Stimulated activated CD4-positive, alpha-beta T cell treated with anti-CD3 and anti-CD28 coated beads, Interleukin-4, amount 100 ng/mL, for 48 hours (primary cell): ENCODE measurements around the gene ARHGAP31.
"Not testable (repeated sequence)": the region's sequence is repeated elsewhere in the genome, so short reads cannot be mapped to it uniquely, and the experiment has no call there.

Experiments
- DNase-seq, 2 donors: peaks; one replicate each; pipeline ENCODE4 v3.0.0-alpha.2; 2020; ENCODE audit warnings: low read depth in 2 of 2

The ARHGAP31 gene

DNA sequence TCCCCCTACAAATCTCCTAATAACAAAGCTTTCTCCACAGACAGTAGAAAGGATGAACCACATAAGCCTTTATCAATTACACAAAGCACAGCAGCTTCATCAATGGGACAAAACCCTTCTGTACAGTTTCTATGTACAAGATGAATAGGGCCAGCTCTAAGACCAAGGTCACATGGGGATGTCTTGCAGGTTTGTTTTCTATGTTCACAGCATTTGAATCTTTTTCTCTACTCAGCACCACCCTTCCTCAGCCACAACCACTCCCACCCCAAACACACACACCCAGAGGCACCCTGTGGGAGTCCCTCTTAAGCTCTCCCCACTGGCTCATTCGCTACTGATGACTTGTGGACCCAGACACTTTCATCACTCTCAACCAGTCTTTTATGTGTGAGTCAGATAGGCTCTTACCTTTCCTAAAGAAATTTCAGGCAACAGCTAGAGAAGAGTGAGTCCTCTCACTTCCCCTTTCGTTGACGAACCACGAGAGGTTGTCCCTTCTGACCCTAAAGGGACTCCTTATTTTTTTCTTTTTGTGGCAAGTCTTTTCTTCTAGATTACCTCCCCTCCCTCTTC, 57.9 kb downstream of the ARHGAP31 start:
- DNase-seq = peak in 1 of 2 donors; percentile 18

DNA sequence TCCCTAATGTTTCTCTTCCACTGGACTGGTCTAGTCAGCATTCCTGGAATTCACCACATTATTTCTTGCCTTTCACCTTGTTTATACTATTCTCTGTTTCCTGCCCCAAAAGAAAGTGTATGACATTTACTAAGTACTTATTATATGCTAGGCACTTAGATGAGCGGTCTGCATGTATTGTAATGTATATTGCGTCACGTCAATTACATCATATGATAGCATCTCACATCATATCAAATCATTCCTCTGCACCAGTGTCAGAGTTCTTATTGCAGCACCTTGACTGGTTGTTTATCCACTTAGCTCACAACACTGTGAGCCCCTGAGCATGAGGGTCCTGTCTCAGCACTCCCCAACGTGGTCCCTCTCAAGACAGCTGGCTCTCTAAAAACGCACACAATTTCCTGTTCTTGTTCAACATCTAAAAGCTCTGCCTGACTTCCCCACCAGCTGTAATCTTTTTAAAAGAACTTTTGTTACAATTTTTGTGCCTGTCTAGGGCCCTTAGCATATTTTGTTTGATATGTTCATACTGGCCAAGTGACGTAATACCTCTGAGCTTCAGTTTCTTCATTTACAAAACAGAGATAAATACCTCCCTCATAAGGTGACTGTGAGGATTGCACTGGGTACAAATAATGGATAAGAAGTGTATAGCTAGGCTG, 58.8 kb downstream of the ARHGAP31 start:
- DNase-seq = no peak

DNA sequence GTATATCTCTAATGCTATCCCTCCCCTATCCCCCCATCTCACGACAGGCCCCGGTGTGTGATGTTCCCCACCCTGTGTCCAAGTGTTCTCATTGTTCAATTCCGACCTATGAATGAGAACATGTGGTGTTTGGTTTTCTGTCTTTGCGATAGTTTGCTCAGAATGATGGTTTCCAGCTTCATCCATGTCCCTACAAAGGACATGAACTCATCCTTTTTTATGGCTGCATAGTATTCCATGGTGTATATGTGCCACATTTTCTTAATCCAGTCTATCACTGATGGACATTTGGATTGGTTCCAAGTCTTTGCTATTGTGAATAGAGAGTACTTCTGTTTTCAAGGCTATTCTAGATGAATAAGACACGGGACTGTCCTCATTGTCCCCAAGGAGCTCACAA, 61.4 kb downstream of the ARHGAP31 start:
- DNase-seq = not testable (repeated sequence)

DNA sequence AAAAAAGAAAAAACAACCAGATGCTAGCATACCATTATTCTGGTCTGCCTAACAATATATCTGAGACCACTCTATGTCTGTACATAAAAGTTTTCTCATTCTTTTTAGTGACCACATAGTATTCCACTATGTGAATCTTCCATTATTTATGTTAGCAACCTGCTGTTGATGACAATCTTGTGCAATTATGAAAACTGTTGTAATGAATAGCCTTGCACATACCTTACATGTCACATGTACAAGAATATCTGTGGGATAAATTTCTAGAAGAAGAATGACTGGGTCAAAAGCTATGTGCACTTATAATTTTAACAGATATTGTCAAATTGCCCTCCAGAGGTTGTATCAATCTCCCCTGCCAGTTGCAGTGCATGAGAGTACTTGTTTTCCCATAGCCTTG, 62.5 kb downstream of the ARHGAP31 start:
- DNase-seq = no peak

DNA sequence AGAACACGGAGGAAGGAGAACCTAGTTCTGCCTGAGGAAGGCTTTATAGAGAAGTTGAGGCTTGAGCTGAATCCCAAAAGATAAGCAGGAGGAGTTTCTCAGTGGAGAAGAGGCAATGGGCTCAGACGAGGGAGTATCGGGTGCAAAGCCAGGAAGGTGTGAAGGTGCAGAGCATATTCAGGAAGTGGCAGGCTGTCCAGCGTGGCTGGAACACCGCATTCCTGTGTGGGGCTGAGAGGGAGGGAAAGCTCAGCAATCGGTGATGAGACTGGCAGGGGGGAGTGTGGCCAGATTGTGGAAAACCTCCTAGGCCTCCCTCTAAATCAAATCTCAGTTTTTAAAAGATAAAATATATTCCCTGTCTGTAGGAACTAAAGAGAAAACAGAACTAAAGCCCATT, 63.0 kb downstream of the ARHGAP31 start:
- no peak for DNase-seq

DNA sequence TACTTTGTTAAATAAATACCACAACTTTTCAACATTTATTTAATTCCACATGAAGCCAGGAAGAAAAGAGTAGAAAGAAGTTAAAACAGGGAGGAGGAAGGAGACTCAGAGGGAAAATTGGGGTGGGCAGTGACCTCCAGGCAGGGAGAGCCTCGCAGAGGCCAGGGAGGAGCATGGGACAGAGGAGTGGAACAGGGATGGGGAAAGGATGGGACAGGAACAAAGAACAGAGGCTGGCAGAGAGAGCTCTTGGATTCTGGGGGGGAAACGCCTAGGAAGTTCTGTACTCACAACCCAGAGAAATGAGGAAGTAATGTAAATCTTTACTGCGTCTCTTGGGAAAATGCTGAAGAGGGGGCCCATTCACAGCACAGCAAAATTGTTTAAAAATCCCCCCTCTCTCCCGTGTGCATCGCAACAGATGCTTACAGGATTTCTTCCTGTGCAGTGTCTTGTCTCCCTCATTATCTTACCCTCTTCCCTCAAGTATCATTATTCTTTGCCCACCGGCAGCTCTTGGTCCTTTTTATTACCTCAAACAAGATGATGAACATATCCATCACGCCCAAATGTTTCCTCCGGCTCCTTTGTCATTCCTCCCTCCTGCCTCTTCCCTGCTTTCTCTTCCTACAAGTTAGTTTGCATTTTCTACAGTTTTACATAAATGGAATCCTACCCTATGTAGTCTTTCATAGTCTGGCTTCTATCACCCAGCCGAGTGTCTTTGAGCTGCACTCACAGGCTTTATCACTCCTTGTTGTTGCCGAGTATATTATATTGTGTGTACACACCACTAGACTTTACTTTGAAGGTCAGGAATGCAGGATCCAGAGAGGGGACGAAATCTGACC, 65.5 kb downstream of the ARHGAP31 start:
- no peak for DNase-seq

DNA sequence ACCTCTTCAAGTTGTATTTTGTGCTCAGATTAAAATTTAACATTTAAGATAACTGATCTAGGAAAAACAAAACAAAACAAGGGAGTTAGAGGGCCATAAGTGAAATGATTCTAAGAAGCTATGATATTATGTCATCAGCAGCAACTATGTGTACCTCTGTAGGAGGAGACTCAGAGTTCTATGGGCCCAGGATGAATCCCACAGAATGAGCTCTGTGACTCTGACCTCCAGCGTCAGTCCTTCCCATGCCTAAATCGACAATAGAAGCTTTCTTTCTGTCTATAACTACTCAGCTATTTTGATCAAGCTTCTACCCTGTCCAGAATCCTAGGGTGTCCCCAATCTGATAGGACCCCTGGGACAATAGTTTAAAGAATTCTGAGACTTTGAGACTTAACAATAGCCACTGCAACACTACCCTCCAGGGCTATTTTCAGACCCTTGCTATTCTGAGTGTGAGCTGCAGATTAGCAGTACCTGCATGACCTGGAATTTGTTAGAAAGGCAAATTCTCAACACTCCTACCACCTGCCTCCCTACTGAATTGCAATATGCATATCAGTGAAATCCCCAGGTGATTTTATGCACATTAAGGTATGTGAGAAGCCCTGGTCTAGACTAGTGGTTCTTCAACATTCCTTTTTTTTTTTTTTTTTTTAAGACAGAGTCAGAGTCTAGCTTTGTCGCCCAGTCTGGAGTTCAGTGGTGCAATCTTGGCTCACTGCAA, 66.7 kb downstream of the ARHGAP31 start:
- no peak for DNase-seq

DNA sequence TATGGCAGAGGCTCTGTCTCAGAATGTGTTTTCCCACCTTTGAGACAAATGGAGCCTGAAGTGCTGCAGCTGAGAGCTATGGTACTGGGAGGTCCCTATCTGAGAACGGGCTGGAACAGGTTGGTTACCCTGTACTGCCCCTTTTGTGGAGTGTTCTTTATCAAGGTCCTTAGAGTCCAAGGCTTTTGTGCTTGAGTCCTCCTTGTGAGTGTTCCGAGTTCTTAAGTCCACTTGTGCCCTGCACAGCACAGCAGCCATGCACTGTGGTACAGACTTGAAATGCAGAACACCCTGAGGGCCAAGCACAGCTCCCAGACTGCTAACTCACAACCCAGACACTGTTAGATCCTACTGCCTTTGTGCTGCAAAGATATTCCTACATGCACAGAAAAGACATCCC, 67.8 kb downstream of the ARHGAP31 start:
- DNase-seq = no peak

DNA sequence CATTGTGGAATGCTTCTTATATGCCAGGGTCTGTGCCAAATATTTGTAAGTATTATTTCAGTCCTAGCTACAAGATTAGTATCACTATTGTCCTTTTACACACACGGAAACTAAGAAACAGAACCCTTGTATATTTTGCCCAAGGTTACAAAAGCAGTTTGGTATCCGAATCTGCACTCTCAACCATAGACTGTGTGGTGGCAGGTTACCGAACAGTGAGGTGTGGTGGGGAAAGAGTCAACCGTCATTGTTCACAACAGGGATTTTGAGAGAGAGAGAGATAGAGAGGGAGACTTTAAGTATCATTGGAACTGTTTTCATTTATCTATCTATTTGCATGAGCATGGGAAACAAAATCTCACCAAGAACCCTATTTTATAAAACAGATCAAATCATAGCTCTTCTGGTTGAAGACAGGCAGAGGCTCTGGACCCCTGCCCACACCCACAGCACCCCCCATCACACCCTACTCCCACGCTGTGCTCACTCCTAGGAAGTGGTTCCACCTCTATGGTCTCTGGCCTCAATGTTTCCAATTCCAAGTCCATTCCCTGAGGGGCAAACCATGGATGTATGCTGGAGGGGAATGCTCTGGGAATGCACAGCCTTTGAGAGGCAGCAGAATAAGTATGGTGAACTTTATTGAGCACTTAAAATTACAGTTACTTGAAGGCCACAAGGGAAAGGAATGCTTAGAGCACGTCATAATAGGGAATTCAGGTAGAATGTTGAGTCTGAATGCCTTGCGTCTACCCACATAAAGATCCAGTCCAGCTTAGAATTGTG, 69.0 kb downstream of the ARHGAP31 start:
- DNase-seq = no peak

DNA sequence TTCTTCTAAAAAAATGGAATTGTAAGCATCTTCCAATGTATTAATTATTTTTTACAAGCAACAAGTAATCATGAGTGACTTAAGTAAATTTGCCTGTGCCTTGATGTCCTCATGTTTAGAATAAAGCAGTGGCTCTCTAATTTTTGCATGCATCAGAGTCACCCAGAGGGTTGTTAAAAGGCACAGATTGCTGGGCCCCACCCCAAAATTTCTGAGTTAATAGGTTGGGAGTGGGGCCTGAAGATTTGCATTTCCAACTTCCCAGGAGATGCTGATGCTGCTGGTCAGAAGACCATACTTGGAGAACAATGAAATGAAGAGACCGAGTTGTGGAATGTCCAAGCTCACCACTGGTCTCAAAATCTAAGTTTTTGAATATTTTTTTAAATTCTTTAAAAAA, 70.2 kb downstream of the ARHGAP31 start:
- DNase-seq = no peak

DNA sequence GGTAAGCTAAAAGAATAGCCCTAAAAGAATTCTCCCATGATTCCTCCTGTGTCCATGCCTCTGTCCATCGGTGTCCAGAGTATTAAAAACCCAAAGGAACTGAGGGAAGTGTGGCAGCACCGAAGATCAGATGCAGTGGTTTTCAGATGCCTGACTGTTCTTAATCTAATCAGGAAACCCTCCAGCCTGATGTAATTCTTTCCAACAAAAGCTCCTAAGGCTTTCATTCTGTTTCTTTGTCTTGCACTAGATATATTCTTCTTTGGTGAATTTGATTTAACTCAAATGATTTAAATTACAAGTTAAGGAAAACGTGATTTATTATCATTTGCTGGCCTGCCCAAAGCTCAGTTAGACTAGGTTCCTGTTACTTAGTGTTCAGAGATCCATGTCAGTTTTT, 71.2 kb downstream of the ARHGAP31 start:
- no peak for DNase-seq

DNA sequence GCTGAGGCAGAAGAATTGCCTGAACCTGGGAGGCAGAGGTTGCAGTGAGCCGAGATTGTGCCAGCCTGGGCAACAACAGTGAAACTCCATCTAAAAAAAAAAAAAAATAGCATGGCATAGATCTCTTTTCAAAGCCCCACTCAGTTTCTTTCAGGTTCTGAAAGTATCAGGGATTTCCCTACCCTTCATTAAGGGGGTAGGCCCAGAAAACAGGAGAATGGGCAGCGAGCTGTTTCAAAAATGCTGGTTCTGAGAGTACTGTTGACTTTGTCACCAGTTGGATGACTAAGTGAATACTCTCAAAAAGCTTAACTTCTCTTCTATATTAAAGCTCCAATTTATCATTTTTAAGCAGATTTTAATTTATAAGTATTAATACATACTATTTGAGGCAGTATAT, 72.8 kb downstream of the ARHGAP31 start:
- no peak for DNase-seq

DNA sequence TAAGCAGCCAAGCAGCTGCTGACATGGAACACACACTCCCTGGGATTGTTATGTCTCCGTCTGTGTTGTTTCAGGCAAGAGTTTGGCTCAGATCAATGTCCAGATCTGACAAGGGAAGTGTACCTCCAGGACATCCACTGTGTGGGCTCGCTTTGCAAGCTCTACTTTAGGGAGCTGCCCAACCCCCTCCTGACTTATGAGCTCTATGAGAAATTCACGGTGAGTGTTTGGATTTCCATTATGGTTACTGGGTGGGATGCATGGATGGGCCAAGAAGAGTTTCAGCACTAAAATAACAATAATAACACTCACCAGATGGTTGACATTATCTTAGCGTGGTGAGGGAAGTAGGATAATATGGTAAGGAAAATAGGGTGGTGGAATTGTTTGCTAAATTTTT, 74.1 kb downstream of the ARHGAP31 start:
- no peak for DNase-seq

DNA sequence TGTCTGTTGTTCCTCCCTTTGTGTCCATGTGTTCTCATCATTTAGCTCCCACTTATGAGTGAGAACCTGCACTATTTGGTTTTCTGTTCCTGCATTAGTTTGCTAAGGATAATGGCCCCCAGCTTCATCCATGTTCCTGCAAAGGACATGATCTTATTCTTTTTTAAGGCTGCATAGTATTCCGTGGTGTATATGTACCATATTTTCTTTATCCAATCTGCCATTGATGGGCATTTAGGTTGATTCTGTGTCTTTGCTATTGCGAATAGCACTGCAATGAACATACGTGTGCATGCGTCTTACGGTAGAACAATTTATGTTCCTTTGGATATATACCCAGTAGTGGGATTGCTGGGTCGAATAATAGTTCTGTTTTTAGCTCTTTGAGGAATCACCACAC, 77.6 kb downstream of the ARHGAP31 start:
- DNase-seq = not testable (repeated sequence)

DNA sequence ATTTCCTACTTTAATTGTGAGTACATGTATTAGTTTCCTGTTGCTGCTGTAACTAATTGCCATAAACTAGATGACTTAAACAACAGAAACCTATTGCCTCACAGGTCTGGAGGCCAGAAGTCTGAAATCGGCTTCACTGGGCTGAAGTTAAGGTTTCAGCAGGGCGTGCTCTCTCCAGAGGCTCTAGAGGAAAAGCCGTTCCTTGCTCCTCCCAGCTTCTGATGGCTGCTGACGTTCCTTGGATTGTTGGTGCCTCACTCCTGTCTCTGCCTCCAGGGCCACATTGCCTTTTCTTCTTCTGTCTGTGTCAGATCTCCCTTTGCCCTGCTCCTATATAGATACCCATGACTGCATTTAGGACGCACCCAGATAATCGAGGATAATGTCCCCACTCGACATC, 80.9 kb downstream of the ARHGAP31 start:
- DNase-seq = no peak

DNA sequence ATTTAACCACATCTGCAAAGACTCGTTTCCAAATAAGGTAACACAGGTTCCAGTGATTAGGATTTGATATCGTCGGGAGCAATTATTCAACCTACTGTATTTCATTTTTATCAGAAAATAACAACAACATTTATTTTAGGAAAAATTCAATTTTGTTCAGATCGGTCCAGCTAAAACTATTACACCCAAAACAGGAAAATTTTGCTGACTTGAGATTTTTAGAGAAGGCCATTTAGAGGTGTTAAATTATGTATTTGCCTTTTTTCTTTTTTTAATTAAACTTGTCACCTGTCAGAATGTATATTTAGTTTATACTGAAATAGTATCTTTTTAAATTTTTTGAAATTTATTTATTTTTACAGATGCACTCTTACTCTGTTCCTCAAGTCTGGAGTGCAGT, 81.3 kb downstream of the ARHGAP31 start:
- DNase-seq = no peak

DNA sequence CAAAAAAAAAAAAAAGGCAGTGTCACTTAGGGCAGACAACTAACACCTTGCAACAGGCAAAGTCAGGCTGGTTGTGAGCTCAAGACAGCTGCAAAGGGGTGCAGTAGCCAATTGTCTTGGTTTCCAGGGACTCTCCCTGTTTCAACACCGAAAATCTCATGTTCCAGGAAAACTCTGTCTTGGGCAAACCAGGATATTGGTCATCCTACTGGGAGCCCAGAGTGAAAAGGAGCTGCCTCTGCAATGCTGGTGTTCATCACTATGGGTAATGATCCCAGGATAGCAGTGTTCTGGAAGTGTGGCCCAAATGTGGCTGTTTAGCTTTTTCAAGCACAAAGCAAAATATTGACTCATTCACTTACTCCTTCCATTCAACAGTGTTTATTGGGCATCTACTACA, 82.6 kb downstream of the ARHGAP31 start:
- DNase-seq = no peak

DNA sequence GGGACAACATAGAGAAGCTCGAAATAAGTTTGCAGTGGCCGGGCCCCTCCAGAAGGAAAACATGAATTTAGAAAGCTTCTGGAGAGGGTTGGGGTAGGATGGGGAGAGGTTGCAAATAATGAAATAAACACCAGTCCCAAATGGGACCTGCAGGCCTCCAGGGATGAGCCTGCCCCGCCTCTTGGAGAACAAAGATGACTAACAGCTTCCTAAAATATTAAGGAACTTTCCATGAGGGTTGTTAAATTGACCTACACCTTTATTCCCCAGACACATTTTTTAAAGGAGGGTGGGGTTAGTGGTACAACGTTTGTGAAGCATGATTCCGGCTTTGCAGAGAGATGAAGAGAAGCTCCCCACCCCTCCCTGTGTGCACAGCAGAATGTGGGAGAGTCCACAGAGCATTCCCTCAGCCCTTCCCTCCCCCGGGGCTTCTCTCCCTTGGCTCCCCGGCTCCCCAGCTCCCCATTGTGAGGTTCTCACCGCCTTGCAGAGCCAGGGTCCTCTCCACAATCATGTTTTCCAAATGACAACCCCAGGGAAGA, 84.1 kb downstream of the ARHGAP31 start:
- no peak for DNase-seq

DNA sequence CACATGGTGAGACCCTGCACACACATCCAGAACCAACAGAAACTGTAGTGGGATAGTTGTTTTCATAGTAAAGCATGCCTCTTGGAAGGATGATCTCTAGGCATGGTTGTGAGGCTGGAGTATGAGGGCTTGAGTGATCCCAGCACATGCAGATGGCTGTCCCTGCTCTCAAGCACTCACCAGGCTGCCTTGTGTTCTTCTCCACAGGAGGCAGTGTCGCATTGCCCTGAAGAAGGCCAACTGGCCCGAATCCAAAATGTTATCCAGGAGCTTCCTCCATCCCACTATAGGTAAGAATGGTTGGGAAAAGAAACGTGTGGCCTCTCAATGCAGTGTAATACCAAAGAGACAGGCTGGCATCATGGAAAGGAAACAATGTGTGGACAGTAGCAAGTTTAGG, 86.5 kb downstream of the ARHGAP31 start:
- DNase-seq = no peak

DNA sequence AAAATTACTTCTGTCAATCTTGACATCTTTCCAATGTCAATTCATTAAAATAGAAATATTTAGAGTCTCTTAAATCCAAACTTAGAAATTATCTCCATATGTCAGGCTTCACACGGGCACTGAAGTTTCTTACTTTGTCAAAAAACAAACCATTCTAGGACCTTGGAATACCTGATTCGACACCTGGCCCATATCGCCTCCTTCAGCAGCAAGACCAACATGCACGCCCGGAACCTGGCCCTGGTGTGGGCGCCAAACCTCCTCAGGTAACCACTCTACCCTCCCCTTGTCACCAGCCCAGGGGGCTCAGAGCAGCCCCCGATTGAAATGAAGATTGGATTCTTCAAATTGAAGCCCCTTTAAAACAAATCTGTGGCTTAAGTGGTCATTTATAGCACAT, 88.0 kb downstream of the ARHGAP31 start:
- DNase-seq = no peak

DNA sequence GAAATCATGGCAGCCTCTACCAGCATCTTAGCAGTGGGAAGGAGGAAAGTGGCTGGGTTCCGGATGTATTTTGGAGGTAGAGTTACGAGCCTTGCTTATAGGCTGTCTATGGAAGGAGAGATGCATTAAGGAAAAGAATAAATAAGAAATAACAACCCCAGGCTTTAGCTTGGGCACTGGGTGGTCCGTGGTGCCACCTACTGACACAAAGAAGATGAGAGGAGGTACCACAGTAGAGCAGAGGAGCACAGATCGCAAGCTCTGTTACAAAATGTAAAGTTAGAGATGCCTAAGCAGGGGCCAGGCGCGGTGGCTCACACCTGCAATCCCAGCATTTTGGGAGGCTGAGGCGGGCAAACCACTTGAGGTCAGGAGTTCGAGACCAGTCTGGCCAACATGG, 94.4 kb downstream of the ARHGAP31 start:
- no peak for DNase-seq
